Glutamatergic neuron (in vitro differentiated cells): ENCODE results near the gene EIF2B2. TPM values are rescaled to one million over a fixed set of nuclear protein-coding genes. Genes with fewer than 3 reads are reported as not detected.
"Not testable (repeated sequence)": the region's sequence is repeated elsewhere in the genome, so short reads cannot be mapped to it uniquely, and the experiment has no call there.

Experiments used
- DNase-seq: peaks from one replicate; pipeline ENCODE4 v3.0.0; 2022
- H3K27ac Mint-ChIP-seq: one replicate; pipeline ENCODE4 v1.8.0; 2020; ENCODE audit warnings: mild to moderate bottlenecking, mixed read lengths, inconsistent platforms; ENCODE audit not compliant: unreplicated experiment
- H3K27me3 Mint-ChIP-seq: one replicate; pipeline ENCODE4 v1.8.0; 2020; ENCODE audit warnings: mild to moderate bottlenecking, moderate library complexity, mixed read lengths, inconsistent platforms; ENCODE audit not compliant: unreplicated experiment
- H3K36me3 Mint-ChIP-seq: one replicate; pipeline ENCODE4 v1.8.0; 2020; ENCODE audit warnings: mild to moderate bottlenecking, mixed read lengths, inconsistent platforms; ENCODE audit not compliant: unreplicated experiment
- H3K4me1 Mint-ChIP-seq: one replicate; pipeline ENCODE4 v1.8.0; 2020; ENCODE audit warnings: mild to moderate bottlenecking, low read depth, mixed read lengths, inconsistent platforms; ENCODE audit not compliant: unreplicated experiment
- H3K4me3 Mint-ChIP-seq: one replicate; pipeline ENCODE4 v1.8.0; 2020; ENCODE audit warnings: mild to moderate bottlenecking, mixed read lengths, inconsistent platforms; ENCODE audit not compliant: unreplicated experiment
- H3K9me3 Mint-ChIP-seq: one replicate; pipeline ENCODE4 v1.8.0; 2020; ENCODE audit warnings: mild to moderate bottlenecking, moderate library complexity, mixed read lengths, inconsistent platforms; ENCODE audit not compliant: unreplicated experiment
- CTCF ChIP-seq: fragments of 200-600 bp; sonication (generic); IDR thresholded peaks from one replicate; pipeline ENCODE4 v1.5.0; 2021; ENCODE audit not compliant: partially characterized antibody, unreplicated experiment
- total RNA-seq: library from RNA; stranded (reverse); fragmentation: NEBNext Ultra II Directional; extraction: Animal tissue kit (Norgen Biotek cat#: 25700); gene quantifications from one replicate; pipeline ENCODE4 v1.2.1, GENCODE V29; 2021; ENCODE audit not compliant: unreplicated experiment

Gene EIF2B2
- total RNA-seq, 1 donor from 2014 or later, result 39.6 TPM

DNA sequence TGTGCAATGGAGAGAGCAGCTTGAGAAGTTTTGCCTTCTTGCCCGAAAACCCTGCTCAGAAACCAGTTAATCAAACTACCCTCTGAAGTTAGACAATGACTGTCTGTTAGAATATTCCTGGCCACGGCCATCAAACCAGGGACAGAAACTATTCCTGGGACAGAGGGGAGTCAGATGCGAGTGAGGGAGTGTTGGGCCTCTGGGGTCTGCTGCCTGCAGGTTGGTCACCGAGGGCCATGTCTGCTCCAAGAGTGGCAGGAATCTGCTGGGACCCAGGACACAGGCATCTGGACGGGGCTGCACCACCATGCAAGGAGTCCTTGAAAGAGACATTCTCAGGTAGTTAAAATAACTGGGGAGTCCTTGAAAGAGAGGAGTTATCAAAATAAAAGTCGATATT is 16.9 kb upstream of the EIF2B2 start:
- Mint-ChIP-seq H3K27me3 (peaks cover 6% of the 10 kb centered on the region), H3K4me1 (no peaks in the 10 kb centered on the region), H3K36me3 (no peaks in the 10 kb centered on the region), H3K9me3 (peaks cover 2% of the 10 kb centered on the region), H3K27ac (no peak overlapping the region), H3K4me3 (no peak overlapping the region)
- no peak for TF ChIP-seq CTCF
- no peak for DNase-seq

DNA sequence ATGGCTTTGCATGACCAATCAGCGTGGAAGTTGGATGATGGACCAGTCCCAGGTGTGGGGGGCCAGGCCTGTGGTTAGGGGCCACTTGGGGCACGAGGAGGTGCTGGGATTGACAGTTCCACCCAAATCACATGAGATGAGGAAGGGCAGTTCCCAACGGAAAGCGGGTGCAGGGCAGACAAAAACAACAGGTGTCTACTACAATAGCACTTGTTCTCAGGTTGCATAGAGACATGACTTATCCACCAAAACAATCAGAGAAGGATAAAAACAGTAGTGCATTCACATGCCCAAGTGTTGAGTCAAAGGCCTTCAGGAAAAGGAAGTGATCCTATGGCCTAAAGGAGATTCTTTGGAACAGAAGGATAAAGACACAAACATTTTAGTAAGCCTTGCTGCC is 14.6 kb upstream of the EIF2B2 start:
- H3K4me3 Mint-ChIP-seq, result no peak overlapping the region
- no peak for TF ChIP-seq CTCF
- no peaks in the 10 kb centered on the region for H3K4me1 Mint-ChIP-seq
- H3K36me3 Mint-ChIP-seq, result no peaks in the 10 kb centered on the region
- DNase-seq, result no peak
- H3K9me3 Mint-ChIP-seq, result peaks cover 2% of the 10 kb centered on the region
- H3K27ac Mint-ChIP-seq, result no peak overlapping the region
- H3K27me3 Mint-ChIP-seq, result peaks cover 2% of the 10 kb centered on the region

DNA sequence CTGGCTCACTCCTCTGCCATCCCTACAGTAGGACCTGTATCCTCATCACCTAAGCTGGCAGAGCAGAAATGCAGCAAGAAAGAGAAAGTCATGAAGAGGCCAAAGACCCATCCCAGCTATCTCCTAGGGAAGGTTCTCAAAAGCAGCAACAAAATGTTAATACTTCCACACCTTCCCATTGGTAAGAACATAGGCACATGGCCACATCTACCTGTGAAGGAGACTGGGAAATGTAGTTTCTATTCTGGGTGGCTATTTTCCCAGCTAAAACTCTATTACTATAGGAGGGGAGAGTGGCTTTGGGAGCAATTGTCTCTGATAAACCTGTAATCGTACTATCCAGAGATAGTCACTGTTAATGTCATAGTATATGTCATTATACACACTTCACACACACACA is 13.7 kb upstream of the EIF2B2 start:
- peaks cover 2% of the 10 kb centered on the region for H3K27me3 Mint-ChIP-seq
- H3K9me3 Mint-ChIP-seq, result peaks cover 2% of the 10 kb centered on the region
- no peak for TF ChIP-seq CTCF
- DNase-seq, result no peak
- no peaks in the 10 kb centered on the region for H3K4me1 Mint-ChIP-seq
- H3K36me3 Mint-ChIP-seq, result no peaks in the 10 kb centered on the region
- no peak overlapping the region for H3K27ac Mint-ChIP-seq
- H3K4me3 Mint-ChIP-seq, result no peak overlapping the region

GRCh38 chr14:74994182-74994581 is 8.5 kb upstream of the EIF2B2 start:
- not testable (repeated sequence) for H3K27ac Mint-ChIP-seq, H3K9me3 Mint-ChIP-seq, DNase-seq, H3K4me1 Mint-ChIP-seq, H3K4me3 Mint-ChIP-seq, H3K27me3 Mint-ChIP-seq, H3K36me3 Mint-ChIP-seq

DNA sequence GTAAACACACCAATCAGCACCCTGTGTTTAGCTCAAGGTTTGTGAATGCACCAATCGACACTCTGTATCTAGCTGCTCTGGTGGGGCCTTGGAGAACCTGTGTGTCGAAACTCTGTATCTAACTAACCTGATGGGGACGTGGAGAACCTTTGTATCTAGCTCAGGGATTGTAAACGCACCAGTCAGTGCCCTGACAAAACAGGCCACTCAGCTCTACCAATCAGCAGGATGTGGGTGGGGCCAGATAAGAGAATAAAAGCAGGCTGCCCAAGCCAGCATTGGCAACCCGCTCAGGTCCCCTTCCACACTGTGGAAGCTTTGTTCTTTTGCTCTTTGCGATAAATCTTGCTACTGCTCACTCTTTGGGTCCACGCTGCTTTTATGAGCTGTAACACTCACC is 6.9 kb upstream of the EIF2B2 start:
- H3K27ac Mint-ChIP-seq, H3K4me1 Mint-ChIP-seq, DNase-seq, H3K27me3 Mint-ChIP-seq, H3K36me3 Mint-ChIP-seq, H3K4me3 Mint-ChIP-seq, H3K9me3 Mint-ChIP-seq: not testable (repeated sequence)

- peaks cover 6% of the 10 kb centered on the region for H3K4me1 Mint-ChIP-seq
- H3K27ac Mint-ChIP-seq, result no peak overlapping the region
- H3K36me3 Mint-ChIP-seq, result no peaks in the 10 kb centered on the region
- no peaks in the 10 kb centered on the region for H3K27me3 Mint-ChIP-seq
- H3K4me3 Mint-ChIP-seq, result no peak overlapping the region
- peaks cover 2% of the 10 kb centered on the region for H3K9me3 Mint-ChIP-seq
- TF ChIP-seq CTCF, result no peak
- no peak for DNase-seq
Measured at GRCh38 chr14:75001261-75001660, 1.5 kb upstream of the EIF2B2 start.
